NCI-H2196 (cell line): ENCODE measurements around the gene SUPT16H.

Experiments used
- DNase-seq: peaks from one replicate; lab custom pipeline; 2025; ENCODE audit not compliant: unreplicated experiment; lab: John Stamatoyannopoulos, UW

Gene SUPT16H

GRCh38 chr14:21302013-21302835, 81.6 kb downstream of the SUPT16H start:
- DNase-seq: no peak
